DOHH2 (cell line): ENCODE results near the gene SLC9A9.

Source experiments
- H3F3A ChIP-seq: fragments of 200-600 bp; sonication (generic), shearing (Covaris generic); 2 replicates; pipeline ENCODE4 v1.6.0; 2016; ENCODE audit warnings: antibody characterized with exemption, mild to moderate bottlenecking; ENCODE audit not compliant: control insufficient read depth, insufficient read depth
- H3K27ac ChIP-seq: fragments of 200-600 bp; sonication (generic); 2 replicates; pipeline ENCODE4 v1.5.1; 2014; ENCODE audit warnings: low read depth, mild to moderate bottlenecking, low read length, moderate library complexity
- H3K27me3 ChIP-seq: fragments of 200-600 bp; sonication (generic); 2 replicates; pipeline ENCODE4 v1.6.1; 2014; ENCODE audit warnings: mild to moderate bottlenecking, low read length, mixed read lengths; ENCODE audit not compliant: control insufficient read depth
- H3K36me3 ChIP-seq: fragments of 200-600 bp; sonication (generic); 2 replicates; pipeline ENCODE4 v1.6.1; 2014; ENCODE audit warnings: mild to moderate bottlenecking, low read length, moderate library complexity, mixed read lengths; ENCODE audit not compliant: control insufficient read depth
- H3K4me1 ChIP-seq: fragments of 200-600 bp; sonication (generic); 2 replicates; pipeline ENCODE4 v1.6.1; 2014; ENCODE audit warnings: mild to moderate bottlenecking, low read length, mixed read lengths; ENCODE audit not compliant: control insufficient read depth
- H3K4me2 ChIP-seq: fragments of 200-600 bp; sonication (generic); 2 replicates; pipeline ENCODE4 v1.6.0; 2014; ENCODE audit warnings: mild to moderate bottlenecking, low read length, moderate library complexity
- H3K4me3 ChIP-seq: fragments of 200-600 bp; sonication (generic); 2 replicates; pipeline ENCODE4 v1.5.1; 2014; ENCODE audit warnings: mild to moderate bottlenecking, low read length, mixed read lengths
- H3K79me2 ChIP-seq: fragments of 200-600 bp; sonication (generic); 2 replicates; pipeline ENCODE4 v1.6.1; 2014; ENCODE audit warnings: mild to moderate bottlenecking, low read length, mixed read lengths; ENCODE audit not compliant: control insufficient read depth
- H3K9me2 ChIP-seq: fragments of 200-600 bp; sonication (generic); replicated peaks from 2 replicates; pipeline ENCODE4 v1.6.1; 2014; ENCODE audit warnings: mild to moderate bottlenecking, low read length, mixed read lengths; ENCODE audit not compliant: control insufficient read depth
- H3K9me3 ChIP-seq: fragments of 200-600 bp; sonication (generic); 2 replicates; pipeline ENCODE4 v1.6.1; 2014; ENCODE audit warnings: antibody characterized with exemption, low read length, mixed read lengths; ENCODE audit not compliant: control insufficient read depth, insufficient read depth
- H4K20me1 ChIP-seq: fragments of 200-600 bp; sonication (generic); 2 replicates; pipeline ENCODE4 v1.6.0; 2014; ENCODE audit warnings: low read depth, mild to moderate bottlenecking, antibody characterized with exemption, low read length, moderate library complexity; ENCODE audit not compliant: control insufficient read depth, insufficient read depth
- CTCF ChIP-seq: fragments of 200-600 bp; sonication (generic); IDR thresholded peaks from one replicate; pipeline ENCODE4 v1.5.1; 2014; ENCODE audit warnings: antibody characterized with exemption, mild to moderate bottlenecking, low read depth, low read length; ENCODE audit not compliant: poor library complexity, severe bottlenecking
- EZH2phosphoT487 ChIP-seq: fragments of 200-600 bp; sonication (generic); IDR thresholded peaks from 2 replicates; pipeline ENCODE4 v1.6.1; 2017; ENCODE audit warnings: borderline replicate concordance, mild to moderate bottlenecking, antibody characterized with exemption, low read length, moderate library complexity, mixed read lengths

SLC9A9 gene

GRCh38 chr3:143352850-143353550 lies 495.3 kb downstream of the SLC9A9 start:
- H4K20me1 ChIP-seq: no peaks in the 10 kb centered on the region
- no peak overlapping the region for H3K4me2 ChIP-seq
- H3K27ac ChIP-seq: no peak overlapping the region
- H3K4me1 ChIP-seq: peaks cover 12% of the 10 kb centered on the region
- H3K9me2 ChIP-seq: no peaks in the 10 kb centered on the region
- H3K36me3 ChIP-seq: no peaks in the 10 kb centered on the region
- H3K79me2 ChIP-seq: no peaks in the 10 kb centered on the region
- no peaks in the 10 kb centered on the region for H3K9me3 ChIP-seq
- H3K4me3 ChIP-seq: no peak overlapping the region
- no peaks in the 10 kb centered on the region for H3K27me3 ChIP-seq
- H3F3A ChIP-seq: no peaks in the 10 kb centered on the region
- TF ChIP-seq CTCF (no peak), EZH2phosphoT487 (no peak)

- Histone ChIP-seq H3K27me3 (no peaks in the 10 kb centered on the region), H3K4me1 (peaks cover 12% of the 10 kb centered on the region), H4K20me1 (no peaks in the 10 kb centered on the region), H3K79me2 (no peaks in the 10 kb centered on the region), H3K36me3 (no peaks in the 10 kb centered on the region), H3K27ac (no peak overlapping the region), H3K4me2 (no peak overlapping the region), H3F3A (no peaks in the 10 kb centered on the region), H3K4me3 (no peak overlapping the region), H3K9me3 (no peaks in the 10 kb centered on the region), H3K9me2 (no peaks in the 10 kb centered on the region)
- no peak for TF ChIP-seq CTCF
- no peak for TF ChIP-seq EZH2phosphoT487
Measured at GRCh38 chr3:143351895-143352608, 496.2 kb downstream of the SLC9A9 start.

GRCh38 chr3:143351354-143351753 lies 496.9 kb downstream of the SLC9A9 start:
- H3K27me3 ChIP-seq: no peaks in the 10 kb centered on the region
- no peaks in the 10 kb centered on the region for H3F3A ChIP-seq
- no peaks in the 10 kb centered on the region for H3K9me3 ChIP-seq
- H3K27ac ChIP-seq: no peak overlapping the region
- TF ChIP-seq CTCF (no peak), EZH2phosphoT487 (no peak)
- no peak overlapping the region for H3K4me3 ChIP-seq
- peaks cover 12% of the 10 kb centered on the region for H3K4me1 ChIP-seq
- no peaks in the 10 kb centered on the region for H3K9me2 ChIP-seq
- no peaks in the 10 kb centered on the region for H3K36me3 ChIP-seq
- H3K4me2 ChIP-seq: no peak overlapping the region
- H3K79me2 ChIP-seq: no peaks in the 10 kb centered on the region
- no peaks in the 10 kb centered on the region for H4K20me1 ChIP-seq
